Stimulated activated naive CD4-positive, alpha-beta T cell (primary cell): ENCODE results near the gene PFKFB2.

ENCODE experiments used
- DNase-seq, 6 experiments: peaks; one replicate each; lab custom pipeline; 2025; lab: John Stamatoyannopoulos, UW

The PFKFB2 gene

DNA sequence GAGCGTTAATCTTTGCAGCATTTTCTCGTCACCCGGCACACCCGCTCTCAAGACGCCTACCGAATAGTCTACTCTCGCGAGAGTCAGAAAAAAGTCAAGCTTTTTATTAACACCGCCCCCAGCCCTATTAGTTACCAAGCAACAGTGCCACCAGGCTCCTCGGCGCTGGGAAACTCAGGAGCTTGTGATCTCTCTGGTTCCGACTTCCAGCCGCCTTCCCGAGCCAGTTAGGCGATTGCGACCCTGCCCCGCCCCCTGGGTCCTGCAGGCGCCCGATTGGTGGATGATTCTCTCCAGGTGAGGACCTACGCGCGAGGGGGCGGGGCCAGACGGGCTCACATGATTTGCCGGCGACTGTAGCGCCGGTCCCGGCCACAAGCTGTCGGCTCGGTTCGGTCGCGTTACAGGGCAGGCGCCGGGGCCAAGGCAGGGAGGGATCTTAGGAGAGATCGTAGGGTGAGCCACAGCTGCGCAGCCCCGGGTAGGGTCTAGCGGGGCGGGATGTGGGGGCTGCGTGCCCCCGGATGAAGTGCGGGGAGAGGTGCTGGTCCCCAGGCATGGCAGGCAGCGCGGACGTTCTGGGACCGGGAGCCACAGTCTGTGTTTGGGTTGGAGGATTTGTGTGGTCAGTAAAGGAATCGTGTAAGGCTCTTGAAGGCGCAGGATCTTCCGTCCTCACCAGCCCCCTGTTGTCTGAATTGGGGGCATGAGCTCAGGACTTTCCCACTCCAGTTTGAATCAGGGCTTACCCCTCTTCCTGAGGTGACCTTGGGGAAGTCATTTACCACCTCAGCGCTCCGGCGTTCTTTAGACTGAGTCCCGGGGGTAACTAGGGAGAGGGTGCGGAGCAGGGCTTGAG is at the start of gene PFKFB2:
Gene PFKFB2 (plus strand): TSS at position 365 of the 859 bp plus-strand sequence. CDS start 1,443 bp downstream, outside the sequence.
- DNase-seq, result peak; percentile 91 to 96 (median 94)

GRCh38 chr1:207004931-207005830 is 47.9 kb upstream of the PFKFB2 start:
- peak in 4 of 6 experiments; percentile 4 to 40 (median 16) for DNase-seq

- no peak for DNase-seq
These were observed 47.0 kb upstream of the PFKFB2 start for GRCh38 chr1:207006083-207006482.

GRCh38 chr1:207006914-207007313 is 46.2 kb upstream of the PFKFB2 start:
- no peak for DNase-seq

GRCh38 chr1:207007352-207008033 is 45.6 kb upstream of the PFKFB2 start:
- no peak for DNase-seq

DNA sequence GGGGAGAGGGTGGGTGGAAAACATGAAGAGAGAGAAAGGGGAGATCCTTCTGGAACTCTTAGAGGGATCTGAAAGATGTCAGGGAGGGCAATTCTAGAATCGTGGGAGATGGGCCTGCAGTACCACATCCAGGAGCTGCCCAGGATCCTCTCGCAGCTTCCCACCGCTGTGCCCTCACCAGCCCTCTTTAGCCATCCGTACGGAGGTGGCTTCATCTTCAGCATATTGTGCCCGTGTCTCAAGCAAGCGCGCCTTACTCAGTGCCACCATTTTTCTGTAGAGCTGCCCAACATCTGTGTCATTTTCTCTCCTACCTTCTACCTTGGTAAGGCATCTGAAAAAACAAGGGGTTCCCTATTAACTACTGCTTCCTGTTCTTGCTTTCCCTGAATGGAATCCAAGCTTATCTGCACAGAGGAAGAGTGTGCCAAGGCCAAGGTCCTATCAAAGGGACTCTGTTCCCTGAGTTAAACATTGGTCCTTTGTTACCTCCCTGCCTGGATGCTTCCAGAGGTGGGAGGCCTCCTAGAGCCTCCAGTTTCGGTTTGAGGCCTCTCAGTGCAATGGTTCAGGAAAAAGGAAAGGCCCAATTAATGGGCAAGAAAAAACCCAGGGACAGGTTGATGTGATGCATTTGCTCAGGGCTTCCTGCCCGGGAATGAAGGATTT is 43.8 kb upstream of the PFKFB2 start:
- DNase-seq, result no peak

DNA sequence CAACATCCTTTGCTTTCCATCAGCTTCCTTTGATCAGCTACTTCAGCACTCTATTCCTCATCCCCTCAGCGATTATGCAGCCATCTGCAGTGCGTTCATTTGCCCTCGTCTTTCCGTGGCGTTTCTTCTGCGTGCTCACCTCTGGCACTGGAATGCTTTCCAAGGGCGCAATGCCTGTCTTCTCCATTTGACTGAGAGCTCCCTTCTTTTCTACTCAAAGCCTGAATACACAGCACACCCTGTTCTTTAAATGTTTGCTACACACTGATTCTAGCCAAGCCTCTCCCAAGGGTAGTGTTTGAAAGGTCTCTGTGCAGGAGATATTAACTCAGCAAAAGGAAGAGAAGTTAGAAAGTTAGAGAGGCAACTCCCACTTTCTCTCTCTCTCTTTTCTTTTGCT is 43.1 kb upstream of the PFKFB2 start:
- DNase-seq, result no peak

- DNase-seq, result no peak
These were observed 42.3 kb upstream of the PFKFB2 start for GRCh38 chr1:207010726-207011125.

DNA sequence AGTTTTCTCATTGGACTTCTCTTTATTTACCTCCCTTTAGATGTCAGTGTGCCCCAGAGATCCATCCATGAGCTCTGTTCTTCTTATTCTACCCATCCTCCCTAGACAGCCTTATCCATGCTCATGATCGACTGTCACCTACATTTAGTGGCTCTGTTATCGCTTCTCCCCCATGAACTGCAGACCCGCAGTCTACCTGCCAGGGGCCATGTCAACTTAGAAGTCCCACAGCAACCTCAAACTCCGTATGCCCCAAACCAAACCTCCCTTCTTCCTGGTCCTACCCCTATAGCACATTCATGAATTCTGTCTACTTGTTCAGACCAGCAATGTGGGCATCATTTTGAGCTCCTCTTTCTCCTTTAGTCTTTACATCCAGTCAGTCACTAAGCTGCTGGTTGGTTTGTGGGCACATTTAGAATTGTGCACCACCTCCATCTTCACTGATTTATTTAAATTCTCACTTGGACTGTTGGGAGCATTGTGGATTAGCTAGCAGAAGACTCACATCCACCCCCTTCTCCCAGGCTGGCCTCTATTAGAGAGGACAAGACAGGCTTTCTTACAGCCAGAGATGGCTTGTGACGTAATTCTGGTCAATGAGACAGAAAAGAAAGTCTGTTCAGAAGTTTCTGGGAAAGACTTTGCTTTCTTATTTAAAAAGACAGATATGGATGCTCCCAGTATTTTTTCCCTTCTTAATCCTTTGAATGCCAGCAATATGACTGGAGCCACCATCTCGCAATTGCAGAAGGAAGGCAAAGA is 39.6 kb upstream of the PFKFB2 start:
- no peak for DNase-seq

- DNase-seq, result no peak
These were observed 38.3 kb upstream of the PFKFB2 start for GRCh38 chr1:207014728-207015127.

DNA sequence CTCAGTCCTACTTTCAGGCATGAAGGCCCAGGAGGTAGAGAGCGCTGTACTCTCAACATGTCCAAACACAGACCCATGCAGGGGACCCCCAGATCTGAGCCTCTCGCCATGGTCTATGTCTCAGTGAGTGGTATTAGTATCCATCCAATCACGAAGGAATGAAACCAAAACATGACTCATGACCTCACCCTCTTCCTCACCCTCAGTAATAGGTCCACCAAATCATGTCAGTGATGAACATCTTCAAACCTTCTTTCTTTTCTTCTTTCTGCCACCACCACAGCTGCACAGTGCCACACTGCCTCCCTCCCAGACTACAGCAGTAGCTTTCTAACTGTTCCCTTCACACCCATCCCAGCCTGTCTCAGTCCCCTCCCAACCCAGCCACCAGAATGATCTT is 37.3 kb upstream of the PFKFB2 start:
- DNase-seq, result no peak

DNA sequence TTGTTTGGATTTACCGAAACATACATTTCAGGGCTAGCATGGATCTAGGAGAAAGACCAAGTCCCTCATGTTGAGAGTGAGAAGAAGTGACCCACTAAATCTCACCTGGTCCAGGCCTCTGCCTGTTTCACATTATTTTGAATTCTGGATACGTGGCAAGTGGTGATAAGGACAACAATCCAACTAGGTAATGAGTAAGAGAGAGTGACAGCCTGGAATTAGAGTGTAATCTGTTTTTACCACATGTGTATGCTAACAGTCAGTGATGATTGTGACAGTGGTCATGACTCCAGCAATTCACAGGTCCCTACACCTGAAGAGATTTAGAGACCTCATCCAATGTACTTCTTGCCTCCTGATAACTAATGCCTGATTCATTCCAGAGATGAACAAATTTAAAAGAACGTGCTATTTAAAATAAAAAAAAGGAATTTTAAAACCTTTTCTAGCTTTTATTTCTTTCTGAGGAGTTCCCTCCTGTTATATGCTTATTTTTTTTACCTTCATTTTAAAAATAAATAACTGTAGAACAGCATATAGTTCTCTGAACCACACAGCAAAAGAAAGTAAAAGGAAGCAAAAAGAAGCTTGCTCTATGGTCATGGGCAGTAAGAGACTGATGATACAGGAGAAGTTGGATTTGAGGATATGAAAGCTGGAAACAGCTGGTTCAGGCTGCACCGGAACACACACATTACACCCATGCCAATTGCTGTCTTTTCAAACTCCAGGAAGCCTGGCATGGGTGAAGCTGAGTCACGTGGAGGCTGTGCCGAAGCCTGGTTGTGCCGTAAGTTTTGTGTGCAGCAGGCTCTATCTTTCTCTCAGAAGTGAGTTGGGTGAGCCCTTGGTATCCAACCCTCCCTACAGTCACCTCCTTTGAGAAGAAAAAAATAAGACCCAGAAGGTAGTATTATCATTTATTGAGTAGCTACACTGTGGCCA is 35.2 kb upstream of the PFKFB2 start:
- no peak for DNase-seq

DNA sequence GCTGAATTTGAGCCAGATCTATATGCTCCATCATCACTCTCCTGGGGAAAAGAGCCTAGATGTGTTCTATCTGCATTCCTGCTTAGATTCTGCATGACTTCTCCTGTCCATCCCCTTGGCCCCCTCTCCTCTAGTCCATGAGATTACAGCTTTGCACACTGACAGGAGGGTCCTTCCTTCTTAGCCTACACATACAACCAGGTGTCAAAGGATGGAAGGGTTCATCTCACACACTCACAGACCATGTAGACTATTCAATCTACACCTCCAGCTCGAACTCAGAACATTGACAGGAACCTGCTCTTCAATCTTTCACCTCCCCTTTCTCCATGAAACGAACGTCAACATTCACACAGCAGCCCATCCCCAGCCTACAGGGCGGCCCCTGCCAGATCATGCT is 34.4 kb upstream of the PFKFB2 start:
- no peak for DNase-seq

GRCh38 chr1:207019161-207019560 is 33.9 kb upstream of the PFKFB2 start:
- no peak for DNase-seq

DNA sequence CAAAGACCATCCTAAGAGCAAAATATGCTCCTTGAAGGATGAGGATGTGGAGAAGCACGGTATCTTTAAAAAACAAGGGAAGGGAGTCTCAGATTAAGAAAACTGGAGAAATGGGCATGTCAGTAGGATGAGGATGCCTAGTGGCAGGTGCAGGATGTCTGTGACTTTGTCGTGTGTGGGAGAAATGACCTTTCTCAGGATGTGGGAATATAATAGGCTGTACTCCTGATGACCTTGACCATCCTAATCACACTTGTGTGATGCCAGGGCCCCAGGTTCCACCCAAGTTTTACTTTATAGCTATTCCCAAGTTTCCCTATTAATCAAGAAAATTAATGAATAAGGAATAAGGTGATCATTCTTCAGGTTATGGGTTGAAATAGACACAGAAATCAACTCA is 33.4 kb upstream of the PFKFB2 start:
- DNase-seq, result no peak

DNA sequence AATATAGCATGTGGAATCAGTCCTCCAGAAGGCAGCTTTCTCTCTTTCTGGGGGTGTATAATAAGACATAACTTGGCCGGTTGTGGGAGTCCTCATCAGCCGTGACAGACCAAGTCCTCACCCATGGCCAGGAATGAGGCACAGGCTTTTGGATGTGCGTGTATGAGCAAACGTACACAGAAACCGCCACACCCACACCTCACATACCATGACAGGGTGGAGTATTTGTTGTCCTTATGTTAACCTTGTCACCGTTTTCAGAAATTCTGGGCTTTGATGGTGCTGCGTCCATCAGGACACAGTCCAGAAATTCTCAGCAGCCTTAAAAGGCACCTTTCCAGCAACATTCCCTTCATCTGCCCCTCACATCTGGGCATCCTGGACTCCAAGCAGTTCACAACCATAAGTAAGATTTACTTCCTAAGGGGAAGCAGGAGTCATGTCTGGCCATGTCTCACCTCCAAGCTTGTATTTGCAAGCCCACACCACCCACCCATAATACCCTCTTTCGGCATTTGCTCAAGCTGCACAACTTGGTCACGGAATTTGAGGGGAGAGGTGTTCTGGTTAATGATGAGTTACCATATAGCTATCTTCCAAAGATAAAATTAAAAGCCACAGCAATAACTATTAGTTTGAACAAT is 32.9 kb upstream of the PFKFB2 start:
- DNase-seq, result no peak

DNA sequence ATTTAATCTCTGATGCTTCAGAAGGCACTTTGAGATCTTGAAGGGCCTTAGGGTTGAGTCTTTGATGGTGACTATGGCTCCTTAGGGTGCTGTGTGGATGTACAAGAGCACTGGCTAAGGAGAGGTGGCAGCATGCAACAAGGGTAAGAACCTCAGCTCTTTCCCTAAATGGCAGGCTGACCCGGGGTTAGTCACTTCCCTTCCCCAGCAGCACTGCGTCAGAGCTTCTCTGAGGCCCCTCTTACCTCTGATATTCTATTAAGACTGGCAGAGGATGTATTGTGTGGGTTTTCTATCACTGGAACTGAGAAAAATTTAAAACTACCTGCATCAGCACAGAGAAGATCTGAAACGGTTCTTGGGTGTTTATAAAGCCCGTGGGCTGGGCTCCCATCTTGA is 32.4 kb upstream of the PFKFB2 start:
- no peak for DNase-seq

DNA sequence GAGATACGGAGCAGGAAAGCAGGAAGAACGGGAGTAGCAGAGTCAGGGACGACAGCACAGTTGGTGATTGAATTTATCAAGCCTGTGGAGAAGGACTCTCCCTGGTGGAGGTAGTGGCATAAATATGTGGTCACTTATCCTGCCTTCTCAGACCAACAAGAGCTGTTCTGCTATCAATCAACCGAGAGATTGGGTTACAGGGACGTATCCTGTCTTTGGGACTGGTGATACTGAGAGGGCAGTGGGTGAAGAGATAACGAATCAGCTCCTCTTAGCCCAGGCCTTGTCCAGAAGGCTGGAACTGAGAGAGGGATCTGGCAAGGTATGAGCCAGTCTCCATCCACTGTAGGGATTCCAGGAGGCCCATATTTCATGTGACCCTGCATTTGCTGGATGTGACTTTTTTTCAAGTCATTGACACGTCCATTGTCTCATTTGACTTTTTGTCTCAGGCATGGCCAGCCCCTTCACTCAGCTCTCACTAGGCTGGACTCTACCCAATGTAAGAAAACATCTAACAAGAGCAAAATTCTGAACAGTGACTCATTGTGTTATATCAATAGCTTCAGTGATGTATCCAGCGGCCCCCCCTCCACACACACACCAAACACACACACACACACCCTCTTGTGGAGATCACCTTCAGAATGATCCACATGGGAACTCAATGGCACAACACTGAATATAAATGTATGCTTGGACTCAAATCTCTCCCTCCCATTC is 31.8 kb upstream of the PFKFB2 start:
- no peak for DNase-seq
